ENCODE results near the gene DPP8. TPM values are rescaled to one million over a fixed set of nuclear protein-coding genes. Genes with fewer than 3 reads are reported as not detected.
A peak's percentile ranks its signal among the peaks of the same experiment; 100 is the strongest.

Gene DPP8
- total and polyA plus RNA-seq, 10 donors, result 6.0 to 74.6 (median 53.2) TPM

- peaks cover 0 to 4% (median 0%) of the 10 kb centered on the region in 6 donors for H3K36me3 ChIP-seq
- no peaks in the 10 kb centered on the region for H3K9me3 ChIP-seq
- TF ChIP-seq POLR2AphosphoS5 (IDR thresholded peaks at IDR 0.05) (no peak), POLR2A (IDR thresholded peaks at IDR 0.05) (no peak), CTCF (IDR thresholded peaks at IDR 0.05 in 8 of 11, conservative IDR thresholded peaks at IDR 0.05 in 3 of 11) (no peak)
- 76 to 80% (median 79%) methylated on average over 1 of the region's 1 CpG for WGBS, 5 donors
- H3K4me3 ChIP-seq, result no peak overlapping the region
- no peak for DNase-seq
- H3K4me1 ChIP-seq, result peaks cover 8 to 37% (median 24%) of the 10 kb centered on the region in 6 donors
- H3K27ac ChIP-seq, result no peak overlapping the region
- no peaks in the 10 kb centered on the region for H3K27me3 ChIP-seq (replicated peaks in 1 of 7)
- intact Hi-C loops (cut with DNase I; ENCODE audit: low total_unique reads), result no loop called here
Measured at GRCh38 chr15:65532738-65533051, 15.2 kb upstream of the DPP8 start.

- DNase-seq, result peak; percentile 95
- H3K27me3 ChIP-seq (replicated peaks in 1 of 7), result no peaks in the 10 kb centered on the region
- peak within 1 kb of the TSS in 7 of 8 donors; percentile 39 to 82 (median 65) for H3K27ac ChIP-seq
- intact Hi-C loops (cut with DNase I; ENCODE audit: low total_unique reads), result no loop called here
- peak within 1 kb of the TSS; percentile 62 to 95 (median 84) for H3K4me3 ChIP-seq
- no peaks in the 10 kb centered on the region for H3K36me3 ChIP-seq
- TF ChIP-seq POLR2AphosphoS5 (IDR thresholded peaks at IDR 0.05) (peak; percentile 83 to 89 (median 87)), POLR2A (IDR thresholded peaks at IDR 0.05) (no peak)
- WGBS, 5 donors, result 1 to 4% (median 1%) methylated on average over 12 to 88 of the region's 88 CpGs
- H3K4me1 ChIP-seq, result peaks cover 8 to 44% (median 24%) of the 10 kb centered on the region in 6 donors
- H3K9me3 ChIP-seq, result no peaks in the 10 kb centered on the region
Measured at GRCh38 chr15:65530318-65531111, 13.0 kb upstream of the DPP8 start, which contains the start of gene HACD3. Gene HACD3, plus strand, starts transcription at chr15:65530463. Its CDS starts 169 bp downstream, at chr15:65530632.

GRCh38 chr15:65529762-65530317 is 12.4 kb upstream of the DPP8 start:
- H3K4me1 ChIP-seq, result peaks cover 8 to 45% (median 26%) of the 10 kb centered on the region in 6 donors
- H3K36me3 ChIP-seq, result no peaks in the 10 kb centered on the region
- peak overlapping the region; percentile 62 to 95 (median 84) for H3K4me3 ChIP-seq
- no peaks in the 10 kb centered on the region for H3K9me3 ChIP-seq
- no peak for DNase-seq
- no peak for TF ChIP-seq POLR2AphosphoS5 (IDR thresholded peaks at IDR 0.05)
- TF ChIP-seq CTCF (IDR thresholded peaks at IDR 0.05 in 8 of 11, conservative IDR thresholded peaks at IDR 0.05 in 3 of 11), result no peak
- no peak for TF ChIP-seq POLR2A (IDR thresholded peaks at IDR 0.05)
- WGBS, 5 donors, result 35 to 57% (median 54%) methylated on average over 13 of the region's 13 CpGs
- peak overlapping the region in 7 of 8 donors; percentile 39 to 82 (median 65) for H3K27ac ChIP-seq
- intact Hi-C loops (cut with DNase I; ENCODE audit: low total_unique reads), result no loop called here
- H3K27me3 ChIP-seq (replicated peaks in 1 of 7), result no peaks in the 10 kb centered on the region

GRCh38 chr15:65528461-65529060 is 11.1 kb upstream of the DPP8 start:
- peaks cover 8 to 45% (median 26%) of the 10 kb centered on the region in 6 donors for H3K4me1 ChIP-seq
- no peaks in the 10 kb centered on the region for H3K27me3 ChIP-seq (replicated peaks in 1 of 7)
- TF ChIP-seq CTCF (IDR thresholded peaks at IDR 0.05 in 8 of 11, conservative IDR thresholded peaks at IDR 0.05 in 3 of 11) (no peak), POLR2AphosphoS5 (IDR thresholded peaks at IDR 0.05) (no peak), POLR2A (IDR thresholded peaks at IDR 0.05) (no peak)
- intact Hi-C loops (cut with DNase I; ENCODE audit: low total_unique reads), result no loop called here
- DNase-seq, result no peak
- no peaks in the 10 kb centered on the region for H3K36me3 ChIP-seq
- 94 to 96% (median 94%) methylated on average over 20 of the region's 20 CpGs for WGBS, 5 donors
- H3K4me3 ChIP-seq, result no peak overlapping the region
- H3K9me3 ChIP-seq, result no peaks in the 10 kb centered on the region
- H3K27ac ChIP-seq, result no peak overlapping the region
